Ectodermal cell (in vitro differentiated cells): ENCODE measurements around the gene TADA1. TPM values are rescaled to one million over a fixed set of nuclear protein-coding genes. Genes with fewer than 3 reads are reported as not detected.

Experiments
- H3K27ac ChIP-seq: 2 replicates; pipeline ENCODE4 v1.7.0; 2013; ENCODE audit warnings: mild to moderate bottlenecking, low read depth, low read length; ENCODE audit not compliant: insufficient read depth, poor library complexity, severe bottlenecking
- H3K27me3 ChIP-seq: 2 replicates; pipeline ENCODE4 v1.7.0; 2013; ENCODE audit warnings: mild to moderate bottlenecking, low read length; ENCODE audit not compliant: insufficient read depth, control insufficient read depth, poor library complexity, severe bottlenecking
- H3K36me3 ChIP-seq: one replicate; pipeline ENCODE4 v1.7.0; 2013; ENCODE audit warnings: low read length; ENCODE audit not compliant: control insufficient read depth, insufficient read depth
- H3K4me1 ChIP-seq: one replicate; pipeline ENCODE4 v1.7.0; 2013; ENCODE audit warnings: low read length; ENCODE audit not compliant: control insufficient read depth, insufficient read depth
- H3K4me3 ChIP-seq: 2 replicates; pipeline ENCODE4 v1.7.0; 2013; ENCODE audit warnings: low read depth, low read length, control low read depth; ENCODE audit not compliant: insufficient read depth
- H3K9me3 ChIP-seq: 2 replicates; pipeline ENCODE4 v1.7.0; 2013; ENCODE audit warnings: mild to moderate bottlenecking, low read length, moderate library complexity; ENCODE audit not compliant: control insufficient read depth
- WGBS, 2 experiments: methylation state at CpG; one replicate each; pipeline ENCODE4 v1.1.7; 2013; ENCODE audit warnings: missing lambda C conversion rate in 2 of 2; 5-methylcytosine and 5-hydroxymethylcytosine counted together
- polyA plus RNA-seq, 4 experiments: library from polyadenylated mRNA; stranded (reverse); fragments of 50-300 nt; gene quantifications; one replicate each; pipeline ENCODE4 v1.2.3, GENCODE V29; 2013

The TADA1 gene
- polyA plus RNA-seq (2013, experiment 1 of 4) = 36.9 TPM
- 33.7 TPM for polyA plus RNA-seq (2013, experiment 2 of 4)
- 37.0 TPM for polyA plus RNA-seq (2013, experiment 3 of 4)
- 38.8 TPM for polyA plus RNA-seq (2013, experiment 4 of 4)

DNA sequence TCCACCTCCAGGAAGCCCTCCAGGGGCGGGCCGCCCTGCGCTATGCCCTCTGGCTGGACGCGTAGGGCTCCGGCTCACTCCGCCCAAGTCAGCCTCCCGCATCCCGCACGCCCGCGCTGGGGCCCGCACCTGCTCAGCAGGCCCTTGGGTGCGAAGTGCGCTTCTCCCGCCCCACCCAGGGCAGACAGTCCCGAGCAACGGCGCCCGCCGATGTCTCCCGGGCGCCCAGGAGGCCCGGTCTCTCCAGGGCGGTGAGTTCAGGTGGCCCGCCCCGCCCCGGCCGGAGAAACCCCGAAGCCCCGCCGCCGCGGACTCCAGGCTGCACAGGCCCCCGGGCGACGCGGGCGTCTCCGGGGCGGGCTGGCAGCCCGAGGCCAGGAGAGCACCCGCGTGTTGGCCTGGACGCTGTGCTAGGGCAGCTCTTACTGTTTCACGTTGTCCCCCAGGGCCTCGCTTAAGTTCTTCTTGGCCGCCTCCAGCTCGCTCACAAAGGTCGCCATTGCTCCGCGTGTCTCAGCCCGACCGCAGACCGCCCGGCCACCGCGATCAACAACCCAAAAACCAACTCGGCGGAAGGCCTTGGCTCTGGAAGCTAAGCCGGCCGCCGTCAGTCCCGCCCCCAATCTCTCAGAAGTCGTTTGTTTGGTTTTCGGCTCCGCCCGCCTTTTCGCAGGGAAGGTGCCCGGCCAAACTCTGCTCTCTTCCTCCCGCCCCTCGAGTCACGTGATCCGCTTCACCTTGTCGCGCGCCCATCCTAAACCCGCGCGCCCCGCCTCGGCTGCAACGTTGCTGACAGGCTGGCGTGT is at the start of gene TADA1:
TSS of gene TADA1 (minus strand) at position 531 of the 806 bp plus-strand sequence. CDS start at position 500, 31 bp downstream.
- Histone ChIP-seq H3K4me3 (peak within 1 kb of the TSS; percentile 90), H3K27me3 (no peaks in the 10 kb centered on the region), H3K9me3 (no peaks in the 10 kb centered on the region), H3K36me3 (peaks cover 5% of the 10 kb centered on the region), H3K4me1 (no peaks in the 10 kb centered on the region), H3K27ac (peak within 1 kb of the TSS; percentile 90)
- WGBS, 2 experiments = 0% methylated on average over 84 of the region's 84 CpGs

GRCh38 chr1:166924823-166925541 is 48.9 kb upstream of the TADA1 start:
- H3K27ac ChIP-seq = no peak overlapping the region
- H3K27me3 ChIP-seq = peaks cover 32% of the 10 kb centered on the region
- 75 to 78% methylated on average over 3 of the region's 3 CpGs for WGBS, 2 experiments
- H3K36me3 ChIP-seq = peaks cover 36% of the 10 kb centered on the region
- H3K4me3 ChIP-seq = no peak overlapping the region
- peaks cover 13% of the 10 kb centered on the region for H3K4me1 ChIP-seq
- H3K9me3 ChIP-seq = no peaks in the 10 kb centered on the region

GRCh38 chr1:166920561-166921475 is 44.8 kb upstream of the TADA1 start:
- Histone ChIP-seq H3K36me3 (peaks cover 46% of the 10 kb centered on the region), H3K4me1 (peaks cover 8% of the 10 kb centered on the region), H3K4me3 (peak overlapping the region; percentile 25), H3K27ac (no peak overlapping the region), H3K27me3 (peaks cover 42% of the 10 kb centered on the region), H3K9me3 (no peaks in the 10 kb centered on the region)
- 13 to 17% methylated on average over 113 of the region's 113 CpGs for WGBS, 2 experiments

GRCh38 chr1:166918956-166919316 is 42.9 kb upstream of the TADA1 start:
- H3K27me3 ChIP-seq = peaks cover 42% of the 10 kb centered on the region
- H3K4me3 ChIP-seq = no peak overlapping the region
- H3K4me1 ChIP-seq = peaks cover 7% of the 10 kb centered on the region
- no peaks in the 10 kb centered on the region for H3K9me3 ChIP-seq
- H3K27ac ChIP-seq = no peak overlapping the region
- 80 to 81% methylated on average over 2 of the region's 2 CpGs for WGBS, 2 experiments
- peaks cover 54% of the 10 kb centered on the region for H3K36me3 ChIP-seq

- Histone ChIP-seq H3K9me3 (no peaks in the 10 kb centered on the region), H3K4me1 (peaks cover 7% of the 10 kb centered on the region), H3K27me3 (peaks cover 42% of the 10 kb centered on the region), H3K36me3 (peaks cover 59% of the 10 kb centered on the region), H3K27ac (no peak overlapping the region), H3K4me3 (no peak overlapping the region)
- WGBS, 2 experiments = 94 to 95% methylated on average over 4 to 6 of the region's 6 CpGs
These were observed 42.3 kb upstream of the TADA1 start for GRCh38 chr1:166918088-166918955.

- Histone ChIP-seq H3K4me1 (peaks cover 7% of the 10 kb centered on the region), H3K36me3 (peaks cover 40% of the 10 kb centered on the region), H3K27me3 (peaks cover 20% of the 10 kb centered on the region), H3K9me3 (peaks cover 4% of the 10 kb centered on the region), H3K27ac (no peak overlapping the region), H3K4me3 (no peak overlapping the region)
- 70 to 71% methylated on average over 4 of the region's 4 CpGs for whole genome bisulfite sequencing, 2 experiments
These were observed 39.9 kb upstream of the TADA1 start for GRCh38 chr1:166915941-166916340.

- Histone ChIP-seq H3K36me3 (peaks cover 40% of the 10 kb centered on the region), H3K4me1 (peaks cover under 1% of the 10 kb centered on the region), H3K4me3 (no peak overlapping the region), H3K9me3 (peaks cover 4% of the 10 kb centered on the region), H3K27ac (no peak overlapping the region), H3K27me3 (peaks cover 11% of the 10 kb centered on the region)
- 83 to 85% methylated on average over 1 of the region's 1 CpG for WGBS, 2 experiments
These were observed 39.0 kb upstream of the TADA1 start for GRCh38 chr1:166915042-166915441.

- no peak overlapping the region for H3K4me3 ChIP-seq
- peaks cover 1% of the 10 kb centered on the region for H3K27me3 ChIP-seq
- WGBS, 2 experiments = 89 to 98% methylated on average over 2 to 3 of the region's 3 CpGs
- peaks cover 4% of the 10 kb centered on the region for H3K9me3 ChIP-seq
- no peak overlapping the region for H3K27ac ChIP-seq
- H3K4me1 ChIP-seq = no peaks in the 10 kb centered on the region
- H3K36me3 ChIP-seq = peaks cover 40% of the 10 kb centered on the region
These were observed 38.0 kb upstream of the TADA1 start for GRCh38 chr1:166914111-166914510.

DNA sequence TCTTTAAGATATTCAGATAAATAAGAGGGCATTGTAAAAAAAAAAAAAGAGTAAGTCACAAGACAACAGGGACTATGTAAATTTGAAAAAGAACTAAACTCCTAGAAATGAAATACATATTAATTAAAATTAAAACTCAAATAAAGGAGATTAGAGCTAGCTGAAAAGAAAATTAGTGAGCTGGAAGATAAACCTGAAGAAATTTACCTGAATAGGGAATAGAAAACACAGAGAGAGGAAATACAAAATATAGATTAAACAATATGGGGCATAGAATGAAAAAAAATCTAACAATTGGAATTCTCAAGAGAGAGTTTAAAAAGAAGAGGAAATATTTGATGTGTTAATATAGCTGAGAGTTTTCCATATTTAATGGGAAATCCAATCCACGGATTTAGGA is 35.6 kb upstream of the TADA1 start:
- H3K9me3 ChIP-seq = peaks cover 4% of the 10 kb centered on the region
- 100% methylated on average over 1 of the region's 1 CpG; no CpG with 5 or more reads in 1 of the 2 experiments for WGBS, 2 experiments
- H3K4me3 ChIP-seq = no peak overlapping the region
- H3K36me3 ChIP-seq = peaks cover 25% of the 10 kb centered on the region
- H3K27me3 ChIP-seq = no peaks in the 10 kb centered on the region
- H3K4me1 ChIP-seq = no peaks in the 10 kb centered on the region
- H3K27ac ChIP-seq = no peak overlapping the region
